Neural crest cell (in vitro differentiated cells): ENCODE results near the gene SCAMP2. TPM values are rescaled to one million over a fixed set of nuclear protein-coding genes. Genes with fewer than 3 reads are reported as not detected.
A peak's percentile ranks its signal among the peaks of the same experiment; 100 is the strongest.
"Not testable (repeated sequence)": the region's sequence is repeated elsewhere in the genome, so short reads cannot be mapped to it uniquely, and the experiment has no call there.

ENCODE experiments used
- DNase-seq: peaks from one replicate; pipeline ENCODE4 v3.0.0; 2021; ENCODE audit warnings: low read depth, mixed read lengths, low spot score
- H3K27ac Mint-ChIP-seq: one replicate; pipeline ENCODE4 v1.8.0; 2021; ENCODE audit warnings: mild to moderate bottlenecking, mixed read lengths; ENCODE audit not compliant: unreplicated experiment
- H3K27me3 Mint-ChIP-seq: 2 replicates; pipeline ENCODE4 v1.8.0; 2021; ENCODE audit warnings: low read depth, mild to moderate bottlenecking, mixed read lengths
- H3K36me3 Mint-ChIP-seq: 2 replicates; pipeline ENCODE4 v1.8.0; 2021; ENCODE audit warnings: low read depth, mild to moderate bottlenecking, mixed read lengths
- H3K4me1 Mint-ChIP-seq: 2 replicates; pipeline ENCODE4 v1.8.0; 2021; ENCODE audit warnings: mixed read lengths
- H3K4me3 Mint-ChIP-seq: one replicate; pipeline ENCODE4 v1.8.0; 2021; ENCODE audit warnings: mild to moderate bottlenecking, mixed read lengths
- H3K9me3 Mint-ChIP-seq: 2 replicates; pipeline ENCODE4 v1.8.0; 2021; ENCODE audit warnings: mixed read lengths
- long read RNA-seq: library from polyadenylated mRNA; unstranded; transcript quantifications from one replicate; pipeline ENCODE4 v2.0.0, GENCODE V29; 2020
- total RNA-seq: library from RNA; stranded (reverse); gene quantifications from 2 replicates; pipeline ENCODE4 v1.2.1, GENCODE V29; 2021
- TF ChIP-seq, protein P1 (sequence below): fragments of 200-600 bp; sonication (generic); conservative IDR thresholded peaks from 2 replicates; pipeline ENCODE4 v1.5.0; 2021; ENCODE audit warnings: antibody characterized with exemption, mild to moderate bottlenecking

SCAMP2 gene
- 40.4 and 42.0 TPM in 2 replicates for total RNA-seq
- long read RNA-seq, transcript SCAMP2-201 (9 exons, 2,453 nt), result major isoform, 16 of 19 reads
- long read RNA-seq, partial matches to known transcripts, result 2 of 19 reads
- long read RNA-seq, other reads (novel, unspliced or antisense), result 1 of 19 reads

GRCh38 chr15:74873036-74873755 lies at the start of gene SCAMP2:
Gene SCAMP2 (minus strand): TSS chr15:74873365. CDS start chr15:74873255, 110 bp downstream.
- Mint-ChIP-seq H3K27me3 (peaks cover 4% of the 10 kb centered on the region), H3K9me3 (no peaks in the 10 kb centered on the region), H3K36me3 (peaks cover under 1% of the 10 kb centered on the region), H3K4me1 (peaks cover 25% of the 10 kb centered on the region), H3K27ac (peak within 1 kb of the TSS; percentile 94), H3K4me3 (peak within 1 kb of the TSS; percentile 96)
- peak; percentile 84 for DNase-seq
- TF ChIP-seq, protein P1, sequence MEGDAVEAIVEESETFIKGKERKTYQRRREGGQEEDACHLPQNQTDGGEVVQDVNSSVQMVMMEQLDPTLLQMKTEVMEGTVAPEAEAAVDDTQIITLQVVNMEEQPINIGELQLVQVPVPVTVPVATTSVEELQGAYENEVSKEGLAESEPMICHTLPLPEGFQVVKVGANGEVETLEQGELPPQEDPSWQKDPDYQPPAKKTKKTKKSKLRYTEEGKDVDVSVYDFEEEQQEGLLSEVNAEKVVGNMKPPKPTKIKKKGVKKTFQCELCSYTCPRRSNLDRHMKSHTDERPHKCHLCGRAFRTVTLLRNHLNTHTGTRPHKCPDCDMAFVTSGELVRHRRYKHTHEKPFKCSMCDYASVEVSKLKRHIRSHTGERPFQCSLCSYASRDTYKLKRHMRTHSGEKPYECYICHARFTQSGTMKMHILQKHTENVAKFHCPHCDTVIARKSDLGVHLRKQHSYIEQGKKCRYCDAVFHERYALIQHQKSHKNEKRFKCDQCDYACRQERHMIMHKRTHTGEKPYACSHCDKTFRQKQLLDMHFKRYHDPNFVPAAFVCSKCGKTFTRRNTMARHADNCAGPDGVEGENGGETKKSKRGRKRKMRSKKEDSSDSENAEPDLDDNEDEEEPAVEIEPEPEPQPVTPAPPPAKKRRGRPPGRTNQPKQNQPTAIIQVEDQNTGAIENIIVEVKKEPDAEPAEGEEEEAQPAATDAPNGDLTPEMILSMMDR, result no peak

DNA sequence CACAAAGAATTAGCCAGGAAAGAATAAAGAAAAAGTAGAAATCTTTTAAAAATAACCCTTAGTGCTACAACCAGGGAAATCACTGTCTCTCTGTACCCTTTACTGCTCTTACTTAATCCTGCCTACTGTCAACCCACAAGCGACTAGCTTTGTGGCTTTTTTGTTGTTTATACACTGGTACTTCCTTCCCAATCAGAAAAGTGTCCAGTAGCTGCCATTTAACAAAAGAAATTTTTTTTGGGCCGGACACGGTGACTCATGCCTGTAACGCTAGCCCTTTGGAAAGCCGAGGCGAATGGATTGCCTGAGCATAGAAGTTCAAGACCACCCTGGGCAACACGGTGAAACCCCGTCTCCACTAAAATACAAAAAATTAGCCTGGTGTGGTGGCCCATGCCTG lies 47.3 kb upstream of the SCAMP2 start:
- TF ChIP-seq, protein P1, result no peak
- Mint-ChIP-seq H3K27ac (no peak overlapping the region), H3K4me1 (no peaks in the 10 kb centered on the region), H3K27me3 (no peaks in the 10 kb centered on the region), H3K4me3 (no peak overlapping the region), H3K36me3 (peaks cover 3% of the 10 kb centered on the region), H3K9me3 (no peaks in the 10 kb centered on the region)
- DNase-seq, result no peak

DNA sequence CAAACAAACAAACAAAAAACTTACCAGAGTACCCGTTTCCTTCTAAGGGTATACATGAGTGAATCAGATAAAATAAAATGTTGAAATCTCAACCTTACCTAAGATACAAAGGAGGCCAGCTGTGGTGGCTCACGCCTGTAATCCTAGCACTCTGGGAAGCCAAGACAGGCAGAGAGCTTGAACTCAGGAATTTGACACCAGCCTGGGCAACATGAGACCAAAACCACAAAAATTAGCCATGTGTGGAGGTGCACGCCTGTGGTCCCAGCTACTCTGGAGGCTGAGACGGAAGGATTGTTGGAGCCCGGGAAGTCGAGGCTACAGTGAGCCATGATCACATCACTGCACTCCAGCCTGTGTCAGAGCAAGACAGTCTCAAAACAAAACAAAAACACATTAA lies 44.5 kb upstream of the SCAMP2 start:
- TF ChIP-seq, protein P1, result no peak
- Mint-ChIP-seq H3K36me3 (peaks cover 7% of the 10 kb centered on the region), H3K4me3 (no peak overlapping the region), H3K9me3 (no peaks in the 10 kb centered on the region), H3K4me1 (no peaks in the 10 kb centered on the region), H3K27ac (no peak overlapping the region), H3K27me3 (no peaks in the 10 kb centered on the region)
- no peak for DNase-seq

GRCh38 chr15:74913799-74914198 lies 40.6 kb upstream of the SCAMP2 start:
- H3K4me3 Mint-ChIP-seq, H3K9me3 Mint-ChIP-seq, DNase-seq, H3K4me1 Mint-ChIP-seq, H3K27ac Mint-ChIP-seq, H3K27me3 Mint-ChIP-seq: not testable (repeated sequence)
- H3K36me3 Mint-ChIP-seq, result peaks cover 13% of the 10 kb centered on the region

DNA sequence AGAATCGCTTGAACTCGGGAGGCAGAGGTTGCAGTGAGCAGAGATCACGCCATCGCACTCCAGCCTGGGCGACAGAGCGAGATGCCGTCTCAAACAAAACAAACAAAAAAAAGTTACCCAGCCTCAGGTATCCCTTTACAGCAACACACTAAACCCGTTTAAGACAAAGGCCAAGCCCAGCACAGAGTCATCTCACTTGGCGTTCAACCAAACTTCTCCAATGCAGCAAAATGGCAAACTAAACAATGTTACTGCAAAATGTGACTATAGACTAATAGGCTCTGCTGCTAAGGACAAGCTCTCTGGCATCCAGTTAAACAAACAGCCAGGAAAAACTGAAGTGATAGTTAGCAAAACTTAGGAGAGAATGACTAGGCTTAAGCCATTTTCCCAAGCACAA lies 39.9 kb upstream of the SCAMP2 start:
- no peaks in the 10 kb centered on the region for H3K9me3 Mint-ChIP-seq
- no peak overlapping the region for H3K4me3 Mint-ChIP-seq
- peaks cover 16% of the 10 kb centered on the region for H3K36me3 Mint-ChIP-seq
- no peak for DNase-seq
- no peaks in the 10 kb centered on the region for H3K4me1 Mint-ChIP-seq
- H3K27me3 Mint-ChIP-seq, result no peaks in the 10 kb centered on the region
- no peak overlapping the region for H3K27ac Mint-ChIP-seq
- TF ChIP-seq, protein P1, result no peak

DNA sequence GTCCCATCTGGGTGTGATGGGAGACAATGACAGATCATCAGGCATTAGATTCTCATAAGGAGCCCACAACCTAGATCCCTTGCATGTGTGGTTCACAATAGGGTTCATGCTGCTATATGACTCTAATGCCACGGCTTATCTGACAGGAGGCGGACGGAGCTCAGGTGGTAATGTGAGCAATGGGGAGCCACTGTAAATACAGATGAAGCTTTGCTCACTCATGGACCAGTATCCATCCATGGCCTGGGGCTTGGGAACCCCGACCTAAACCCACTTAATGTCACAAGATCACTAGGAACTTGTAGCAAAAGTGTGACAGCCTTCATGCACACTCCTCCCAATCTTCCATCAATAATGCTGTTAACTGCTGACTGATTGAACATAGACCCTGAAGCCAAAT lies 35.5 kb upstream of the SCAMP2 start:
- no peaks in the 10 kb centered on the region for H3K27me3 Mint-ChIP-seq
- H3K36me3 Mint-ChIP-seq, result peaks cover 23% of the 10 kb centered on the region
- H3K4me1 Mint-ChIP-seq, result peaks cover 30% of the 10 kb centered on the region
- no peak for DNase-seq
- TF ChIP-seq, protein P1, result no peak
- no peak overlapping the region for H3K27ac Mint-ChIP-seq
- H3K4me3 Mint-ChIP-seq, result peak overlapping the region; percentile 65
- no peaks in the 10 kb centered on the region for H3K9me3 Mint-ChIP-seq
